Measurements from ENCODE around the gene KRT15.
A peak's percentile ranks its signal among the peaks of the same experiment; 100 is the strongest.

The KRT15 gene

GRCh38 chr17:41551365-41551764 is 32.7 kb upstream of the KRT15 start:
- no peak for DNase-seq (ENCODE audit: low spot score)
- in situ Hi-C loops (cut with MboI; ENCODE audit: low sequenced_read_pairs, unreplicated experiment), result no loop called here
- no peak for TF ChIP-seq CTCF (IDR thresholded peaks at IDR 0.05; ENCODE audit: borderline replicate concordance, control extremely low read depth, extremely low read depth, insufficient read depth, missing control alignments)

- TF ChIP-seq CTCF (IDR thresholded peaks at IDR 0.05; ENCODE audit: borderline replicate concordance, control extremely low read depth, extremely low read depth, insufficient read depth, missing control alignments), result no peak
- DNase-seq (ENCODE audit: low spot score), result no peak
- in situ Hi-C loops (cut with MboI; ENCODE audit: low sequenced_read_pairs, unreplicated experiment), result loop anchor here (10.0 kb wide), 2 partner anchors 115 to 645 kb away; no protein-coding TSS in a partner anchor
Measured at GRCh38 chr17:41549596-41550039, 30.9 kb upstream of the KRT15 start.

DNA sequence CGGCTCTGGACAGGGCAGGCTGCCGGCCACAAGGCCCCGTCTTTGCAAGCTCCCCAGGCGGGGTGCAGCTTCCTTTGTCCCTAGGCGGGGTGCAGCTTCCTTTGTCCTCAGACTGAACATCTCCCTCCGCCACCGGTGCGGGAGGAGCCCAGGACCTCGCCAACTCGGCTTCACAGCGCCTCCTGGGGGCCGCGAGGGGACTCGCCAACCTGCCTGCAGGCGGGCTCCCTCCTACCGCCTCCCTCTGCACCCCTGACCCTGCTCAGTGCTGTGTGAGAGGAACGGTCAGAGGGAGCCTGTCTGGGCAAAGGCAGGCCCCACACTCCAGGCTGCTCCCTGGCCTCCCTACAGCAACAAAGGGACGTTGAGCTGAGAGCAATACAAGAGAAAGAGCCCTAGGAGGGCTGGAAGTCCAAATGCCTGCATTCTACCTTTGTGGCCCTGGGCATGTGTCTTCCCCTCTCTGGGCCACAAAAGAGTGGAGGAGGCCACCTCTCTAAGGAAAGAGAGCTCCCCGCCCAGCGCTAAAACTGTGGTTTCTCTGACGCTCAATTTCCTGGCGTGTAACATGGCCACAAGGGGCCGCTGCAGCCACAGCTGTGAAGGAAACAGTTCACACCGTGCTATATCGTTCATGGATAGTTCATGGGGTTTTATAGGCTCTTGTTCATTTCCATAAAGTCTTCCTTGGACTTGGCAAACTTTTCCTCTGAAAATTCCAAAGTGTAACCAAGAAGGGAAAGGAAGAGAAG is 30.3 kb upstream of the KRT15 start:
- in situ Hi-C loops (cut with MboI; ENCODE audit: low sequenced_read_pairs, unreplicated experiment), result loop anchor here (10.0 kb wide), 2 partner anchors 116 to 644 kb away; no protein-coding TSS in a partner anchor
- DNase-seq (ENCODE audit: low spot score), result peak; percentile 86
- TF ChIP-seq CTCF (IDR thresholded peaks at IDR 0.05; ENCODE audit: borderline replicate concordance, control extremely low read depth, extremely low read depth, insufficient read depth, missing control alignments), result peak; percentile 80

DNA sequence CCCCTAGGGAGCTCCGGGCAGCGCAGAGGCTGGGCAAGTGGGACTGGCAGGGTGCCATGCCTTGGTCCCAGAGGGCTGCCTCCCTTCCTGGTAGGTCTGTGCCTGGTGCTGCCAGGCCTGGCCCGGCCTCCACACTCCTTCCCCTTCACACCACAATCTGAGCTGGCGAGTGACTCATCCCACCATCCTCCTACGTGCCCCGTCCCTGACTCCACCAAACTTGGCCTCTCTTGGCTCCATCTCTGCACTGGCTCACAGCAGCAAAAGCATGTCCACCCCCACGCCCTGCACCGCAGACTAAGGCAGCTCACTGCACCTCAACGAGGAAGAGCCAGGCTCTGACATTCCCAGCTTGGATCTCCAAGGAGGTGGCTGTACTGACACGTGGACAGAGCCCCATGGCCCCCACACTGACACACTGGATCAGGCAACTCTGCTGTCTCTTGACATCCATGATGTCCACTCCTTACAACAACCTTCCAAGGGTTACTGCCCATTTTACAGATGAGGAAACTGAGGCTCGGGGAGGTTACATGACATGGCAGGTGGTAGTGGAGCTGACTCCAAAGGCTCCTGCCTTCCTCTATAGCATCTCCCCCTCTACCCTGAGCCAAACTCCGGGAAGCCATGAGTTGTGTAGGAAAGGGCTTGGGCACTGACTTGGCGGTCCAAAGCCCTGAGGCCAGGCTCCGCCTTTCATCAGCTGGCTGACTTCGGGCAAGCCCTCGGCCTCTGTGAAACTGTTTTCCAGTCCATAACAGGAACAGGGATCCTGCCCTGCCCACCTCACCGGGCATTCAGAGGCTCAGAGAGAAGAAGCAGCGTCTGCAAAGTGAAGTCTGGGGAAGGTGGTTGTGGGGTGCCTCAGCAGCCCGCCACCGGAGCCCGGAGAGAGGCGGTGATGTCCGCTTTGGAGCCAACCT is 29.5 kb upstream of the KRT15 start:
- in situ Hi-C loops (cut with MboI; ENCODE audit: low sequenced_read_pairs, unreplicated experiment), result loop anchor here (10.0 kb wide), 2 partner anchors 117 to 643 kb away; no protein-coding TSS in a partner anchor
- no peak for DNase-seq (ENCODE audit: low spot score)
- no peak for TF ChIP-seq CTCF (IDR thresholded peaks at IDR 0.05; ENCODE audit: borderline replicate concordance, control extremely low read depth, extremely low read depth, insufficient read depth, missing control alignments)

DNA sequence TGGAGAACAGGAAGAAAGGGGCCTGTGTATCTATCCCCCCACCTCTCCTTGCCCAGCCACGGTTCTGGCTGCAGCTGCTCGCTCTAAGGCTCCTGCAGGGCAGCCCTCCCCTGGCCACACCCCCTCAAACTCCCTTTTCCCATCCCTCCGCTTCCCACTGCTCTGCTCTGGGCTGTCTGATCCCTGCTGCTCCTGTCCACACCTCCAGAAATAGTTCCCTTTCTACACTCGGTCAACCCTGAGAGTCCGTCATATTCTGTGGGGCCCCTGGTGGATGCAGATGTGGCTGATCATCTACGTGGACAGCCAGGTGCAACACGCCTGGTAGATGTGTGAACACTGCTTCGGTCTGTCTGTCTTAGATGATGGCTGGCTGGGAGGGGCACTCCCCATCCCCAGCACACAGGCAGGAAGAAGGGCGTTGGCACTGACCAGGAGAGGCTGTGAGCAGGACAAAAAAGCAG is 28.7 kb upstream of the KRT15 start:
- in situ Hi-C loops (cut with MboI; ENCODE audit: low sequenced_read_pairs, unreplicated experiment), result loop anchor here (10.0 kb wide), 2 partner anchors 117 to 643 kb away; no protein-coding TSS in a partner anchor
- DNase-seq (ENCODE audit: low spot score), result no peak

More for the DNA sequence above, 28.7 kb upstream of the KRT15 start:
- no peak for TF ChIP-seq CTCF (IDR thresholded peaks at IDR 0.05; ENCODE audit: borderline replicate concordance, control extremely low read depth, extremely low read depth, insufficient read depth, missing control alignments)
